ENCODE results near the gene PCBP3. TPM values are rescaled to one million over a fixed set of nuclear protein-coding genes. Genes with fewer than 3 reads are reported as not detected.
A peak's percentile ranks its signal among the peaks of the same experiment; 100 is the strongest.

PCBP3 gene
- total RNA-seq, 1 experiment from 2014 or later, result not detected

GRCh38 chr21:45952974-45953373 lies 309.4 kb downstream of the PCBP3 start:
- no peak for DNase-seq (ENCODE audit: low read depth, low spot score)
- H3K9me3 ChIP-seq (ENCODE audit: control insufficient read depth, insufficient read depth, low read depth, low read length), result no peaks in the 10 kb centered on the region
- H3K36me3 ChIP-seq (ENCODE audit: control insufficient read depth, insufficient read depth, low read length), result no peaks in the 10 kb centered on the region
- TF ChIP-seq REST (IDR thresholded peaks at IDR 0.05; ENCODE audit: insufficient read depth in 1 of 2, low read depth in 2 of 2, low read length in 1 of 2) (no peak), SIN3A (IDR thresholded peaks at IDR 0.05; ENCODE audit: borderline replicate concordance, insufficient read depth, low read depth, low read length) (no peak), TCF7L2 (IDR thresholded peaks at IDR 0.05; ENCODE audit: low read depth, low read length) (no peak), POLR2AphosphoS5 (IDR thresholded peaks at IDR 0.05; ENCODE audit: low read depth, low read length) (no peak)
- in situ Hi-C loops (cut with HindIII; ENCODE audit: low pct_unique_long_range_greater_than_20kb, low sequenced_read_pairs), result no loop called here
- H3K27me3 ChIP-seq (ENCODE audit: control insufficient read depth, insufficient read depth, low read length), result no peaks in the 10 kb centered on the region; the same call in 1 of the 2 replicates
- POLR2A ChIA-PET, result no interaction called here
- CTCF ChIA-PET, result no interaction called here
- H3K4me3 ChIP-seq (ENCODE audit: low read depth in 2 of 2, low read length in 2 of 2), result no peak overlapping the region
- no peak overlapping the region for H3K27ac ChIP-seq (ENCODE audit: low read length)
- no peak for ATAC-seq
- no peaks in the 10 kb centered on the region for H3K4me1 ChIP-seq (ENCODE audit: control insufficient read depth, insufficient read depth, low read length)
- intact Hi-C loops (cut with micrococcal nuclease; ENCODE audit: unreplicated experiment), result no loop called here
- no TSS peak for BruUV-seq (replicated peaks)

- no peak overlapping the region for H3K4me3 ChIP-seq (ENCODE audit: low read depth in 2 of 2, low read length in 2 of 2)
- H3K27ac ChIP-seq (ENCODE audit: low read length), result no peak overlapping the region
- intact Hi-C loops (cut with micrococcal nuclease; ENCODE audit: unreplicated experiment), result no loop called here
- no TSS peak for BruUV-seq (replicated peaks)
- no peak for TF ChIP-seq CTCF (IDR thresholded peaks at IDR 0.05)
- in situ Hi-C loops (cut with HindIII; ENCODE audit: low pct_unique_long_range_greater_than_20kb, low sequenced_read_pairs), result no loop called here
- 0 out of 2 replicates have a peak, but pooled peaks have one; percentile 48 for ATAC-seq
- H3K4me1 ChIP-seq (ENCODE audit: control insufficient read depth, insufficient read depth, low read length), result no peaks in the 10 kb centered on the region
- POLR2A ChIA-PET, result no interaction called here
- CTCF ChIA-PET, result no interaction called here
- no peaks in the 10 kb centered on the region for H3K36me3 ChIP-seq (ENCODE audit: control insufficient read depth, insufficient read depth, low read length)
- H3K27me3 ChIP-seq (ENCODE audit: control insufficient read depth, insufficient read depth, low read length), result peaks cover 3% of the 10 kb centered on the region
- DNase-seq (ENCODE audit: low read depth, low spot score), result no peak
- H3K9me3 ChIP-seq (ENCODE audit: control insufficient read depth, insufficient read depth, low read depth, low read length), result no peaks in the 10 kb centered on the region
Observed at GRCh38 chr21:45954261-45954660, 310.7 kb downstream of the PCBP3 start.

GRCh38 chr21:45954921-45955320 lies 311.4 kb downstream of the PCBP3 start:
- DNase-seq (ENCODE audit: low read depth, low spot score) (no peak), ATAC-seq (no peak)
- intact Hi-C loops (cut with micrococcal nuclease; ENCODE audit: unreplicated experiment), result no loop called here
- in situ Hi-C loops (cut with HindIII; ENCODE audit: low pct_unique_long_range_greater_than_20kb, low sequenced_read_pairs), result no loop called here
- no peak overlapping the region for H3K4me3 ChIP-seq (ENCODE audit: low read depth in 2 of 2, low read length in 2 of 2)
- no peaks in the 10 kb centered on the region for H3K9me3 ChIP-seq (ENCODE audit: control insufficient read depth, insufficient read depth, low read depth, low read length)
- no peak overlapping the region for H3K27ac ChIP-seq (ENCODE audit: low read length)
- no peaks in the 10 kb centered on the region for H3K4me1 ChIP-seq (ENCODE audit: control insufficient read depth, insufficient read depth, low read length)
- ChIA-PET POLR2A (no interaction called here), CTCF (no interaction called here)
- peaks cover 3% of the 10 kb centered on the region for H3K27me3 ChIP-seq (ENCODE audit: control insufficient read depth, insufficient read depth, low read length)
- TF ChIP-seq REST (IDR thresholded peaks at IDR 0.05; ENCODE audit: insufficient read depth in 1 of 2, low read depth in 2 of 2, low read length in 1 of 2) (no peak), POLR2AphosphoS5 (IDR thresholded peaks at IDR 0.05; ENCODE audit: low read depth, low read length) (no peak), SIN3A (IDR thresholded peaks at IDR 0.05; ENCODE audit: borderline replicate concordance, insufficient read depth, low read depth, low read length) (no peak), TCF7L2 (IDR thresholded peaks at IDR 0.05; ENCODE audit: low read depth, low read length) (no peak)
- no TSS peak for BruUV-seq (replicated peaks)
- H3K36me3 ChIP-seq (ENCODE audit: control insufficient read depth, insufficient read depth, low read length), result no peaks in the 10 kb centered on the region

All from Panc1 (cell line).